IPS-15b (cell line): Measurements from ENCODE around the gene USP7.
A peak's percentile ranks its signal among the peaks of the same experiment; 100 is the strongest.

Experiments used
- H3K27me3 ChIP-seq: one replicate; pipeline ENCODE4 v1.6.1; 2013; ENCODE audit warnings: low read length; ENCODE audit not compliant: control insufficient read depth, insufficient read depth
- H3K36me3 ChIP-seq: one replicate; pipeline ENCODE4 v1.6.1; 2013; ENCODE audit warnings: low read length; ENCODE audit not compliant: control insufficient read depth, insufficient read depth
- H3K4me1 ChIP-seq: one replicate; pipeline ENCODE4 v1.6.1; 2013; ENCODE audit warnings: mild to moderate bottlenecking, low read length; ENCODE audit not compliant: control insufficient read depth, insufficient read depth
- H3K4me3 ChIP-seq: one replicate; pipeline ENCODE4 v1.5.1; 2013; ENCODE audit warnings: low read depth, low read length
- H3K9ac ChIP-seq: one replicate; pipeline ENCODE4 v1.6.1; 2013; ENCODE audit warnings: low read depth, mild to moderate bottlenecking, low read length
- H3K9me3 ChIP-seq: one replicate; pipeline ENCODE4 v1.6.1; 2013; ENCODE audit warnings: mild to moderate bottlenecking, low read length; ENCODE audit not compliant: control insufficient read depth, insufficient read depth

USP7 gene

GRCh38 chr16:8963821-8964441, at the start of gene USP7:
TSS of gene USP7 (minus strand) at chr16:8963906. CDS start at chr16:8963285, 621 bp downstream.
- Histone ChIP-seq H3K9ac (no peak within 1 kb of the TSS), H3K9me3 (no peaks in the 10 kb centered on the region), H3K4me1 (peaks cover 29% of the 10 kb centered on the region), H3K4me3 (peak within 1 kb of the TSS; percentile 95), H3K36me3 (no peaks in the 10 kb centered on the region), H3K27me3 (no peaks in the 10 kb centered on the region)

- peak overlapping the region; percentile 41 for H3K4me3 ChIP-seq
- peaks cover 6% of the 10 kb centered on the region for H3K9me3 ChIP-seq
- peak overlapping the region; percentile 1 for H3K9ac ChIP-seq
- no peaks in the 10 kb centered on the region for H3K27me3 ChIP-seq
- H3K36me3 ChIP-seq, result no peaks in the 10 kb centered on the region
- no peaks in the 10 kb centered on the region for H3K4me1 ChIP-seq
Measured at GRCh38 chr16:9013508-9013864, 49.8 kb upstream of the USP7 start.

DNA sequence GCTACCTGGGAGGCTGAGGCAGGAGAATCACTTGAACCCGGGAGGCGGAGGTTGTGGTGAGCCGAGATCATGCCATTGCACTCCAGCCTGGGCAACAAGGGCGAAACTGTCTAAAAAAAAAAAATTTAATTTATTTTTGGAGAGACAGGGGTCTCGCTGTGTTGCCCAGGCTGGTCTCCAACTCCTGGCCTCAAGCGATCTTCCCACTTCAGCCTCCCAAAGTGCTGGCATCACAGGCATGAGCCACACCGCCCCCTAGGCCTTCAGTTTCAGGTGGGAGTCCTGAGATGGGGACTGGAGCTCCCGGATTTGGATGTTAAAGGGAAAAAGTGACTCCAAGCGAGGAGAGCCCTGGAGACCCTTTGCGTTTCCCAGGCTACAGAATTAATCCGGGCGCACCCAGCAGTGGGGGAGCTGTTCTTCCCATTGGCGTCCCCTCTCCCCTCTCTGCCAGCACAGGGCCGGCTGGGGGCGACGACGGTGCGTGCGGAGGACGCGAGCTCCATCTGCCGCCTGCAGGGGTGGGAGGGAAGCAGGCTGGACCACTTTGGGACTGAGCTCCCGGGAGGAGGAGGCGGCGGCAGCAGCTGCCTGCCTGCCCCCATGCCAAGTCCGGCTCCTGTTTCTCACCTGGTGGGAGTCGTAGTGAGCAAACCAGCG, 49.3 kb upstream of the USP7 start:
- no peaks in the 10 kb centered on the region for H3K36me3 ChIP-seq
- H3K9ac ChIP-seq, result peak overlapping the region; percentile 1
- peak overlapping the region; percentile 41 for H3K4me3 ChIP-seq
- H3K27me3 ChIP-seq, result no peaks in the 10 kb centered on the region
- H3K9me3 ChIP-seq, result peaks cover 6% of the 10 kb centered on the region
- no peaks in the 10 kb centered on the region for H3K4me1 ChIP-seq

GRCh38 chr16:9012330-9012729, 48.6 kb upstream of the USP7 start:
- Histone ChIP-seq H3K9ac (no peak overlapping the region), H3K36me3 (no peaks in the 10 kb centered on the region), H3K4me1 (no peaks in the 10 kb centered on the region), H3K9me3 (peaks cover 6% of the 10 kb centered on the region), H3K27me3 (no peaks in the 10 kb centered on the region), H3K4me3 (no peak overlapping the region)

DNA sequence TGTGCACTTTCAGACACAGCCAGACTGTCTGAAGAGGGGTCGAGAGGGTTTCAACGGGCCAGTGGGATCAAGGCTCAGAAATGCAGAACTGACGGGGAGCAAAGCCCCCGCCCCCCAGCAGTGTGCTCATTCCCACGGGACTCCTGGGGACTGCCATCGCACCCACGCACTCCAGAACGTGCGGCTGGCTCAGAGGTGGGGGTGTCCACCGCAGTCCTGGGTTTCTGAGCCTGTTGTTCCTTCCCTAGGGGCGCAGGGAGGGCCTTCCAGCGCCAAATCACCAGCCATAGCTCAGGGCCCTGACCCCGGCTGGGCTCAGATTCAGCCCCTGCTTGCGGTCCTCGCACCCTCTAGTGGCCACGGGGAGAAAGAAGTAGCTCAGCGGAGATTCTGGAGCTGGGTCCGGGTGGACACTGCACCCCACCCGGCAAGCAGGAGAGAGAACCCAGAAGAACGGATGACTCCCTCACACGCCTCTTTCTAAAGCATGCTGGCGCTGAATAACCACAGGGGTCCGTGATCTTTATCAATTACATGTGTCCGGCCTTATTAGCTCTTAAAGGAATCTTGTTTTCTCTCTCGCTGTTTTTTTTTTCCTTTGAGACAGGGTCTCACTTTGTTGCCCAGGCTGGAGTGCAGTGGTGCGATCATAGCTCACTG, 45.0 kb upstream of the USP7 start:
- Histone ChIP-seq H3K4me3 (peak overlapping the region; percentile 39), H3K9me3 (no peaks in the 10 kb centered on the region), H3K36me3 (no peaks in the 10 kb centered on the region), H3K4me1 (no peaks in the 10 kb centered on the region), H3K27me3 (no peaks in the 10 kb centered on the region), H3K9ac (peak overlapping the region; percentile 37)

DNA sequence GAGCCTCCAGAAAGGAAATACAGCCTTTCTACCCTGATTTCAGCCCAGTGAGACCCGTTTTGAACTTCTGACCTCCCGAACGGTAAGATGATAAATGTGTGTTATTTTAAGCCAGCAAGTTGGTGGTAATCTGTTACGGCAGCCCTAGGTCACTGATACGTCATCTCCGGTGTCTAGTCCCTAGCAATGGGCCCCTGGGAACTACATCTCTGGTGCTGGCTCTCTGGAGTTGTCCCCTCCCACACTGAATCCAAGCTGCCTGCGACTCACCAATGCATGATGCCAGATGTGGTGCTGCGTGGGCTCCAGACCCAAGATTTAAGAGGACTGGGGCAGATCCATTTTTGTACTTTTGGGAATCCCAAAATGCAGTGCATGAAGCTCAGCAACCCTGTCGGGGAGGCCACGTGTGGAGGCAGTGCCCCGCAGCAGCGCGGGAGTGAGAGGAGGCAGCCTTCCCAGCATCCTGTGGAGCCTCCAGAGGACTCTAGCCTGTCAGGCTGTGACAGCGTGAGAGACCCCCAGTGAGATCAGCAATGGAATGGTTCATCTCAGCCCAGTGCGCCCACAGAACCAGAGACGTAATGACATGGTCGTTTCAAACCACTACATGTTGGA, 43.6 kb upstream of the USP7 start:
- Histone ChIP-seq H3K9me3 (no peaks in the 10 kb centered on the region), H3K27me3 (no peaks in the 10 kb centered on the region), H3K4me3 (no peak overlapping the region), H3K36me3 (no peaks in the 10 kb centered on the region), H3K4me1 (no peaks in the 10 kb centered on the region), H3K9ac (no peak overlapping the region)

GRCh38 chr16:9004183-9004582, 40.5 kb upstream of the USP7 start:
- no peaks in the 10 kb centered on the region for H3K9me3 ChIP-seq
- no peaks in the 10 kb centered on the region for H3K27me3 ChIP-seq
- no peak overlapping the region for H3K9ac ChIP-seq
- no peaks in the 10 kb centered on the region for H3K36me3 ChIP-seq
- H3K4me3 ChIP-seq, result no peak overlapping the region
- H3K4me1 ChIP-seq, result no peaks in the 10 kb centered on the region

DNA sequence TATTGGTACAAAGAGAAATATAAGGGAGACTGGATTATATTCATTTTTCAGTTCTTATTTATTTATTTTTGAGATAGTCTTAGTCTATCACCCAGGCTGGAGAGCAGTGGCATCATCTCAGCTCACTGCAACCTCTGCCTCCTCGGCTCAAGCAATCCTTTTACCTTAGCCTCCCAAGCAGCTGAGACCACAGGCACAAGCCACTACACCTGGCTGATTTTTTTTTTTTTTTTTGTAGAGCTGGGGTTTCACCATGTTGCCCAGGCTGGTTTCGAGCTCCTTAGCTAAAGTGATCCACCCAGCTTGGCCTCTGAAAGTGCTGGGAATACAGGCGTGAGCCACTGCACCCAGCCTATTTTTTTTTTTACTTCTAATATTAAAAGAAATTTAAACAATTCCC, 40.1 kb upstream of the USP7 start:
- no peak overlapping the region for H3K9ac ChIP-seq
- no peaks in the 10 kb centered on the region for H3K36me3 ChIP-seq
- no peaks in the 10 kb centered on the region for H3K4me1 ChIP-seq

GRCh38 chr16:9003322-9003721, 39.6 kb upstream of the USP7 start:
- Histone ChIP-seq H3K27me3 (no peaks in the 10 kb centered on the region), H3K36me3 (no peaks in the 10 kb centered on the region), H3K4me3 (no peak overlapping the region), H3K9ac (no peak overlapping the region), H3K9me3 (no peaks in the 10 kb centered on the region), H3K4me1 (no peaks in the 10 kb centered on the region)

More for the DNA sequence above, 40.1 kb upstream of the USP7 start:
- no peaks in the 10 kb centered on the region for H3K27me3 ChIP-seq
- H3K9me3 ChIP-seq, result no peaks in the 10 kb centered on the region
- no peak overlapping the region for H3K4me3 ChIP-seq

DNA sequence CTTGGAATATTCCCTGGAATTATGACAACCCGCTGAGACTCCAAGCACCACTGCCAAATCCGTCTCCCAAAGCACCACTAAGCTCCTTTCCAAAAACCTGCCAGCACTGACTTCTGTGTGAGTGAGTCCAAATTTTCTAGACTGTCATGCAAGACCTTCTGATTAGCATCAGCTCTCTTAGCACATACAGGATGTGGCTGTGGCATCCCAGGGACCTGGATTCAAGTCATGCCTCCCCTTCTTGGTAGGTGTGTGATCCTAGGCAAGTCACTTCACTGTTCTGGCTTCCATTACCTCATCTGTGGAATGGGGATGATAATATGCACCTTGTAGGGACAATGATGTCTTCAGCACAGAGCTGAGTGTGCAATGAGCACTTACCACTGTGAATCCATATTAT, 38.3 kb upstream of the USP7 start:
- no peaks in the 10 kb centered on the region for H3K36me3 ChIP-seq
- H3K4me3 ChIP-seq, result no peak overlapping the region
- no peak overlapping the region for H3K9ac ChIP-seq
- no peaks in the 10 kb centered on the region for H3K4me1 ChIP-seq
- H3K9me3 ChIP-seq, result no peaks in the 10 kb centered on the region
- H3K27me3 ChIP-seq, result no peaks in the 10 kb centered on the region

- no peaks in the 10 kb centered on the region for H3K27me3 ChIP-seq
- H3K4me3 ChIP-seq, result no peak overlapping the region
- H3K9ac ChIP-seq, result no peak overlapping the region
- H3K4me1 ChIP-seq, result no peaks in the 10 kb centered on the region
- H3K9me3 ChIP-seq, result no peaks in the 10 kb centered on the region
- H3K36me3 ChIP-seq, result no peaks in the 10 kb centered on the region
Measured at GRCh38 chr16:9000664-9001063, 37.0 kb upstream of the USP7 start.

GRCh38 chr16:8999800-9000199, 36.1 kb upstream of the USP7 start:
- H3K9ac ChIP-seq, result no peak overlapping the region
- no peaks in the 10 kb centered on the region for H3K9me3 ChIP-seq
- H3K4me3 ChIP-seq, result no peak overlapping the region
- no peaks in the 10 kb centered on the region for H3K27me3 ChIP-seq
- no peaks in the 10 kb centered on the region for H3K36me3 ChIP-seq
- H3K4me1 ChIP-seq, result no peaks in the 10 kb centered on the region
